GM21723 (cell line): ENCODE measurements around the gene PCDH8.

Source experiments
- ATAC-seq: cut with Tn5 transposase; IDR thresholded peaks from one replicate; pipeline ENCODE4 v1.9.1; 2021; ENCODE audit warnings: mild to moderate bottlenecking, moderate library complexity; ENCODE audit not compliant: unreplicated experiment

PCDH8 gene

DNA sequence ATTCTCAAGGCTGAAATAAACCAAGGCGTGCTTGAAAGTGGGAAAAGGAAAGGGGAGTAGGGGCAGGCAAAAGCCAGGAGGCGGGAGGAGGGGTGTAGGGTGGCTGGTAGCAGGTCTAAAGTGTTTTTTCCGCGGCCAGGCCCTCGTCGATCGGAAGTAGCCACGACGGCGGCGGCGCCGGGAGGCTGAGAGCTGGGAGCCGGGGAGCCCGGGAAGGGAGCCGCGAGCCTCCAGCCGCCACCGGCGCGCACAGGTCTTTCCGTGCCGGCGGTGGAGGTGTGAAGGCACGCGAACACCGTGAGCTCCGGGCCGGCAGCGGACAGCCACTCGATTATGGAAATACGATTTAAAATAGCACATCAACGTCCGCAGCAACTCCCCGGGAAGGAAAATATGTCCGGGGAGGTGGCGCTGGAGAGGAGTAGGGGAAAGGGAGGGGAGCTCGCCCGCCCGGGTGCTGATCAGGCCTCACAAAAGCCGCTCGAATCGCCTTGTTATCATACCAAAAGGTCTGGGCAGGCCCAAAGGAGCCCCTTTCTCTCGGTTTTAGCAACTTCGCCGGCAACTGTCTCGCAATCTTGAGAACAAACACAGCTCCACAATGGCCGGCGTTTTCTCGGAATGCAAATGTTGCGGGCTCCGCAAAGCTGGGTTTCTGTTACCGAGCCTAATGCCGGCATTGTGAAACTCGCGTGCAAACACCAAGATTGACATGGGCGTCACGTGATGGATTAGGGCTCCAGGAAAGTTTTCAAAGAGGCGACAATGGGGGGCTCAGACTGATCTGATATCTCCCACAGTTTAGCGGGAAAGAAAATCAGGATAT, 2.9 kb upstream of the PCDH8 start:
- peak; percentile 85 for ATAC-seq

DNA sequence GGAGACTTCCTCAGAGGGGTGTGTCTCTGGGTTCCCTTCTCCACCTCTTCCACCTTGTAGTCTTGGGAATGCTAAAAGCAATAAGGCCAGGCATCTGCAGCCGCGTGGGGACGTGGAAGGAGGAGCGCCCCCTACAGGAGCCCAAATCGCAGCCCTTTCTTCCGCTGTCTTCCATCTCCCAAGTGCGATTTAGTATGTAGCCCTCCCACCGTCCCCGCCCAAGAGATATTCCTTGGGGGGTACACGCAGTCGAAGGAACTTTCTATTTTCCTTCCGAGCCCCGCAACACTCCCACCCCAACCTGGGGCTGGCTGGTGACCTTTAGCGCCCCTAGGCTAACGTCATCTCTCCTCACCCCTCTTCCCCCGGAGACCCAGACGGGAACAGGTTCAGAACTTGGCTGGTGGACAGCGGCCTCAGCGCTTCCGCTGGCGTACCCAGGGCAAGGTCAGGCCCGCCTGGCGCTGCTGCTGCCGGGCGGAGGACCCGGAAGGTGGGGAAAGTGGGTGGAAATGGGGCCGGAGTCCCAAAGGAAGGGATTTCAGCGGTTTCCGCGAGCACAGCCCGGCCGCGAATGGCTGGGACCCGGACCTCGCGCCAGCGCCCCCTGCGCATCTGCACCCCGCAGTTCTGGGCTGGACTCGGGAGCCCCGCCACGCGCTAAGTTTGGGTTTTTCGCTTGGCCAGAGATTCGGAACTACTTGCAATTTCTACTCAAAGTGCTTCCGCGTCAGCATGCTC, 2.1 kb upstream of the PCDH8 start:
- ATAC-seq: peak; percentile 58

DNA sequence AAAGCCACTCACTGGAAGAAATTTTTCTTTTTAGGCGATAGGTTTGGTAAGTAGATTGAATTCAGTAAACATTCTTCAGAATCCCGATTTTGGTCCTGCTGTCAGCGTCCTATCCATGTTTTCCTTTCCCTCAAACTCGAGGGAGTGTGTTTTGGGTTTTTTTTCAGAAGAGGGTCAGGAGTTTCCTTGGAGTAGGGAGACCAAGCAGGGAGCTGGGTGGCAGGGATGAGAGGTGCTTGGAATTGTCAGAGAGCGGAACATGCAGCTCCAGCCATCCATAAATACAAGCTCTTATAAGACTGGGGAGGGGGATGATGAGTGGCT, 1.6 kb upstream of the PCDH8 start:
- no peak for ATAC-seq

DNA sequence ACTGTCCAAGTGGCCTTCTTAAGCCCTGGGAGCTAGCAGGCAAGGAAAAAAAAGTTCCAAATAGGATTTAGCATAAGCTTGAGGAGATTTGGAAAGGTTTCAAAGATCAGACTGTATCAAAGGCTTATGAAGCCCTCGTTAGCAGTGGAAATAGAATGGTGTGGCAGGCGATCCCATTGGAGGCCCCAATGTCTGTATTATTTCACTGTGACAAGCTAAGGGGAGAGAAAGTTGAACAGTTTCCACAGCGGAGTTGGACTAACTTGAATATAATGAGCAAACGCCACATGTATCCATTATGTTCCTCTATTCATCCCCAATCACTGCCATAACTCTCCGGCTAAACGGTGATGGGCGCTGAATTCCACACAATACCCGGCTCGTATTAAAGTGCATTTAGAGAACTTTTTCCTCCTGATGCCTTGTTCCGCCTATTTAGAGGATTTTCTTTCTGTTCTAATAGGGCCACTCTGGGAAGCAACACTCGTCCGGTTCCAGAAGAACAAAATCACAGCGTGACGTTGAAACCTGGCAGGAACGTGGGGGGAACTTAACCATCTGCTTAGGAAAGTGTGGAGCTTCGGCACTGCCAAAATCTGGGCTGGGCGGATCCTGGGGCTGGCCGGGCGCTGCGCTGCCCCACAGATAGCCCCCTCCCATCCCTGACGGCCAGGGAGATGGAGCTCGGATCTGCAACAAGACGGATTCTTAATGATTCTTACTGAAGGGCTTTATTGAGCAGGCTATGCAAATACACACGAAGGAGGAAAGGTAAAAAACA, 1.0 kb upstream of the PCDH8 start:
- ATAC-seq: no peak

DNA sequence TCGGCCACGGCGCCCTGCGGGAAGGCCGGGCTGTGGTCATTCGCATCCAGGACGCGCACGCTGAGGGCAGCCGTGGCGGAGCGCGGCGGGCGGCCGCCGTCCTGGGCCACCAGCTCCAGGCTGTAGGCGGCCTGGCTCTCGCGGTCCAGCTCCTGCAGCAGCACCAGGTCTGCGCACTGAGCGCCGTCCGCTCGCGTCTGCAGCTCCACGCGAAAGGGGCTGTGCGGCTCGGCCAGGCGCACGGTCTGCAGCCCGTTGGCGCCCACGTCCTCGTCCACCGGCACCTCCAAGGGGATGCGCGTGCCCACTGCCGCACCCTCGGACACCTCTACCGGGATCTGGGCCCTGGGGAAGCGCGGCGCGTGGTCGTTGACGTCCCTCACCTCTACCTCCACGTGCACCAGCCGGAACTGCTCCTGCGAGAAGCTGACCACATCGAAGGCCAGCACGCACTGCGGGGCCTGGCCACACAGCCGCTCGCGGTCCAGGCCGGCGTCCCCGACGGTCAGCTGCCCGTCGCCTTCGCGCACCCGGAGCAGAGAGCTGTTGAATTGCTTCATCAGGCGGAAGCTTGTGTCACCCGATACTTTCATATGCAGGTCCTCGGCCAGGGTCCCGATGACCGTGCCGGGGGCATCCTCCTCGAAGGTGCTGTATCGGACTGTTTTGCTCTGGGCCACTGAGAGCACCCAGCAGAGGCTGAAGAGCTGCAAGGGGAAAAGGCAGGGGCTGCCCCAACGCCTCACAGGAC, 583 bp downstream of the PCDH8 start:
- no peak for ATAC-seq

DNA sequence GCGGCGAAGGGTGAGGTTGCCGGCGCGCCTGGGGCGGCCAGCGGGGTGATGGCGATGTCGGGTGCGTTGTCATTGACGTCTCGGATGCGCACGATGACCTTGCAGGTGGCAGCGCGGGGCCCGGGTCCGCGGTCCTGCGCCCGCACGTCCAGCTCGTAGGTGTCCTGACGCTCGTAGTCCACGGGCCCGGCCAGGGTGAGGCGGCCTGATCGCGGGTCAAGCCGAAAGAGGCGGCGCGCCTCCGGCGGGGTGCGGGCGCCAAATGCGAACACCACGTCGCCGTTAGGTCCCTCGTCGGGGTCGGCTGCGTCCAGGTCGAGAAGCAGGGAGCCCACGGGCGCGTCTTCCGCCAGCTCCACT, 1.1 kb downstream of the PCDH8 start:
- ATAC-seq: no peak

DNA sequence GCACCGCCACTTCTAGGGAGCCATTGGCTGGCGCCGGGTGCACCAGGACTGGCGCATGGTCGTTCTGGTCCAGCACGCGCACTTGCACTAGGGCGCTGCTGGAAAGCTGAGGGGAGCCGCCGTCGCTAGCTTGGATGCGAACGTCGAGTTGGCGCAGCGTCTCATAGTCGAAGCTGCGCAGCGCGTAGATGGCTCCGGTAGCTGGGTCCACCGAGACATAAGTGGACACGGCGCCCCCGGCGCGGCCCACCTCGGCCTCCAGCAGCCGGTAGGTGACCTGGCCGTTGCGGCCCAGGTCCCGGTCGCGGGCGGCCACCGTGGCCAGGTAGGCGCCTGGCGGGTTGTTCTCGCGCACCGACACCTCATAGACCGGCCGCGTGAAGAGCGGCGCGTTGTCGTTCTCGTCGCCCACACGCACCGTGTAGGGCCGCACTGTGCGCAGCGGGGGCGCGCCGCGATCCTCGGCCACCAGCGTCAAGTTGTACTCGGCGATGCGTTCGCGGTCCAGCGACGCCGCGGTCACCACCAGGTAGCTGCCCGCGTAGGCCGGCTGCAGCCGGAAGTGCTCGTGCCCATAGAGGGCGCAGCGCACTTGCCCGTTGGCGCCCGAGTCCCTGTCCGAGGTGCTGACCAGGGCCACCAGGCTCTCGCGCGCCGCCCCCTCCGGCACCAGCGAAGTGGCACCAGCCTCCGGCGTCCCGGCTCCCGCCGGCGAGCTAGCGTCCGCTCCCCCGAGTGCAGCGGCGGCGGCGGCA, 1.7 kb downstream of the PCDH8 start:
- ATAC-seq: no peak

DNA sequence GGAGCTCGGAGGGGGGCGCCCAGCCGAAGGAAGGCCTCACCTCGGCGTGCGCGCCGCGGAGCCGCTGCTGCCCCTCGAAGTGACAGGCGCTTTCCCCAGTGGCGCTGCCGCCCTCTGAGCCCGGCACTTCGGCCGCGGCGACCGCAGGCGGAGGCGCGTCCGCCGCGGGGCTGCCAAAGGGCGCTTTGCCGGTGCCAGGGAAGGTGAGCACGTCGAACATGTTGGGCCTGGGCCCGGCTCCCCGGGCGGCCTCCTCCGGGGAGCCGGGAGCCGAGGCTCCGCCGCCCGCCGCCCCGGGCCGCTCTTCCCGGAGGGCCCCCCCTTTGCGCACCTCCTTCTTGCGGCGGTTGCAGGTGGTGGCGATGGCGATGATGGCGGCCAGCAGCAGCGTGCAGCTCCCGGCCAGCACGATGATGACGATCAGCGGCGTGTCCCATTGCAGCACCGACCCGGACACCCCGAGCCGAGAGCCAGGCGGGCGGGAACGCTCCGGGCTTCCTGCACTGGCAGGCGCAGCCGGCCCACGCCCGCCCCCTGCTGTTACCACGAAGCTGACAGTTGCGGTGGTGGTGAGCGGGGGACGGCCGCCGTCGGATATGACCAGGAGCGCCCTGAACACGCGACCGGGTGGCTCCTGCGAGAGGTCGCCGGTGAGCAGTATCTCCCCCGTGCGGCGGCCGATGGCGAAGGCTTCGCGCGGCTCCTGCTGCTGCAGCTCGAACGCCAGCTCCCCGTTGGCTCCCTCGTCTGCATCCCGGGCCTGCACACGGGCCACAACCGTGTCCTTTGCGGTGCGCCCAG, 2.5 kb downstream of the PCDH8 start:
- no peak for ATAC-seq

DNA sequence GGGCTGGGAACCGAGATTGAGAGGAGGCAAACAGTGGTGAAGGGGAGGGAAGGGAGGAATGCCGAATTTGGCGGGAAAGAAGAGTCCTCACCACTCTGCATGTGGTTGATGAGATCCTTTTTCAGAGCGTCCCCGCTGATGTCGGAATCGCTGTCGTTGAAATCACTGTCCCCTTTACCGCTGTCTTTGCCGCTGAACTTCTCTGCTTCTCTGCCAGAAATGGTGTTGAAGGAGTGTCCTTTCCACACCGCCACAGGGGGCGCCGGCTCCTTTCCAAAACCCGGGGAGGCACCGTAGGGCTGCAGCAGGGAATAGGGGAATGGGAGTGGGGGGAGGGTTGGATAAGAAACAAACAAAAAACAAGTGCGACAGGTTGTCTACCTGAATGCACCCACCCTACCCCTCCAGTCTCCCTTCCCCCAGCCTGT, 3.1 kb downstream of the PCDH8 start:
- ATAC-seq: no peak

DNA sequence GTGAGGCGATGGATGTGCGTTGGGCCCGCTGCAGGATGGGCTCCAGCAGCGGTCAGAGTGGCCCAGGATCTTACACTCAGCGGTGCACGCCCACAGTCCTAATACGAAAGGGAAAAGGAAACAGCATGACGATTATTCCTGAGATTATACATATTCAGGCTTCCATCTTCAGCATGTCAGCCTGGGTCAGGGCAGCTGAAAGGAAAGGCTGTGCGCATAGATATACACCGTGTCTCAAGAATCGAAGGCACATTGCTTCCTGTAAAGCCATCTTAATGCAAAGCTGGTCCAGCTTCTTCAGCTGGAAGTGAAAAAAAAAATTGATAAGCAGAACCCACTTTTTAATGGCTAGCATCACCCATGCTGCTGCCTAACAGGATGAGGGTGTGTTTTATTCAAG, 3.6 kb downstream of the PCDH8 start:
- ATAC-seq: no peak

DNA sequence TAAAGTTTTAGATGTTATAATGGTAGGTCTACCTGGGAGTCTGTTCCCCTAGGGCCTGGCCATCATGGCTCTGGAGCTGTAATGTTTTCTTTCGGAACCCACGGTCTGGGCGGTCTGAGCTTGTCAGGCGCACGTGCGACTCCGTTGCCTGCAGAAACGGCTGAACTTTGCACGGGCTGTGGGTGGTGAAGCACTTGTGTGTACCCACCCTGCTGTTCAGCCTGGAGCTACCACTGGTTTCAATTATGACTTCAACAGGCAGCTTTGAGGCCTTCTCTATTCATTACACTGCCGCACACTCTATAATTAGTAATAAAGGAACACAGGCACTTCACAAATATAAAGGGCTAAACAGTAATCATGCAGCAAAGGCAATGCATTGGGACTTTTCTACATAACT, 6.0 kb downstream of the PCDH8 start:
- no peak for ATAC-seq

DNA sequence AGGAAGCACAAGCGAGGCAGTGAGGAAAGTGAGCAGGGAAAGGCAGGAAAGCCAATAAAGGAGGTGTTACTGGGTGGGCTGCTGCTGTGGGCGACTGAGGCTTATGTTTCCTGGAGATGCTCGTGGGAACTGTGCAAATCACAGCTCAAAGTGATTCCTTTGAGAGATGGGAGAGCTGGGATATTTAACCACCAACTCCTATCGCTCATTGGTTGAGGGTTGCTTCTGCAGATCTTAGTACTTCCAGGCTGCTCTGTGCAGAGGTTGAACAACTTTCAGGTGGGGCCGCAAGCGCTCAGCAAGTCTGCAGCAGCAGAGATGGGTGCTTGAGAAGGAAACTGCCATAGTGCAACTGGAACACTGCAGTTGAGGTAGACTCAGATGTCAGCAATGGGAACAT, 8.4 kb downstream of the PCDH8 start:
- no peak for ATAC-seq

DNA sequence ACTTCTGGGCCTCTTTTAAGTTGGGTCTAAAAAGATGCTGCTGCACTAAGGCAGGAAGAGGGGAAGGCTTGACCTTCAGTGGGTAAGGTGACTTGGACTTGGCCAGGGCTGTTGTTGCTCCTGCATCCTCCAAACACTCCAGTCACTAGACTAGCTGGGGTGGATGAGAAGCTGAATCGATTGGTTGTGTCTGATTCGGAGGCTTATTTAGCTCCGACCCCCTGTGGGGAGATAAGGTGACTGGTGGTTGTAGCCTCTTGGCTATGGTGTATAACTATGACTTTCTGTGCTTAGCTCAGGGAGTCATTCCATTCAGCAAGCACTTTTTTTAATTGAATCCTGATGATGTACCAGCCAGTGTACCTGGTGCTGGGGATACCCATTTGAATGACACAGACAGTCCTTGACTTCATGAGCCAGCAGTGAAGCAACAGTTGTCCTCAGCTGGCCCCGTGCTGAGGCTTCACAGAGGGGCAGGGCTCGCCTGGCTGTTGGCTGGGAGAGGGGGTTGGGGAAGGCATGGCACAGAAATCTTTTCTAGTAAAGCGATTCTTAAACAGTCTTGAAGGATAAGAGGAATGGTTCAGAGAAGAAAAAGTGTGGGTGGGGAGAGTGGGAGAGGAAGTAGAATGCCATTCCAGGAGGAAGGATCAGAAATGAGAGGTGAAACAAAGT, 9.9 kb downstream of the PCDH8 start:
- no peak for ATAC-seq

DNA sequence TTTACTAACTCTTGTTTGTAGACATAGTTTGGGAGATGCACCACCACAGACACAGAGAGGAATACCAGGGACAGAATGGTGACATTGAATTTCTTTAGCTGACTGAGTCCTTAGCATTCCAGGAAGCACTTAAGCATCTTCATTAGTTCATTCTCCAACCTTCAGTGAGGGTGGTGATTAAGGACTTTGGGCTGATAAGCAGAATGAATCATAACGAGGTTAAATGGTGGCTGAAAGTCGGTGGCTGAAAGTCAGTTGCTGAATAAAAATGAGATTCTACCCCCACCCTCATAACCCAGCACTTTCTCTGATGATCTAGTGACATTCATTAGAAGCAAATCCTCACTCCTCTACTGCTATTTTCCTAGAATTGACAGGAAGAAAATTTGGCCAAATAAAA, 10.6 kb downstream of the PCDH8 start:
- no peak for ATAC-seq

DNA sequence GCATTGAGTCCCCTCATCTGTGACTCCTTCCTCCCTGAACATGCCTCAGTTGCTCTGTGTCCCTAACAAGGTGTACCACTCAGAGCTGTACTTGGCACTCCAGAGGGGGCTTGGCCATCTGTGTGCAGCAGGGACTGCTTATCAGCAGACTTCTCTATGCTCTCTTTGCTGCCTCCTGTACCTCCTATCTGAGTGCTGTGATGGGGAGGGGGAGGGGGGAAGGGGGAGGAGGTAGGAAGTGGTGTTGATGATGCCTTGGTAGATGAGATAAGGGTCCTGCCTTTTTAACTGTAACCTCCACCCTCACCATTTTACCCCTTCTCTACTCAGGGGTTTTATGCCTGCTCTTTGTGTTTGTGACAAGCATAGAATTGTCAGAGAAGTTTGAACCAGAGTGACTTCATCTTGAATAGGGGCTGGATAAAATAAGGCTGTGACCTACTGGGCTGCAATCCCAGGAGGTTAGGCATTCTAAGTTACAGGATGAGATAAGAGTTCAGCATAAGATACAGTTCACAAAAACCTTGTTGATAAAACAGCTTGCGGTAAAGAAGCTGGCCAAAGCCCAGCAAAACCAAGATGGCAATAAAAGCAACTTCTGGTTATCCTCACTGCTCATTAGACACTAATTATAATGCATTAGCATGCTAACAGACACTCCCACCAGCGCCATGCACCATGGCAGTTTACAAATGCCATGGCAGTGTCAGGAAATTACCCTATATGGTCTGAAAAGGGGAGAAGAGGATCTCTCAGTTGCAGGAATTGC, 13.2 kb downstream of the PCDH8 start:
- no peak for ATAC-seq

DNA sequence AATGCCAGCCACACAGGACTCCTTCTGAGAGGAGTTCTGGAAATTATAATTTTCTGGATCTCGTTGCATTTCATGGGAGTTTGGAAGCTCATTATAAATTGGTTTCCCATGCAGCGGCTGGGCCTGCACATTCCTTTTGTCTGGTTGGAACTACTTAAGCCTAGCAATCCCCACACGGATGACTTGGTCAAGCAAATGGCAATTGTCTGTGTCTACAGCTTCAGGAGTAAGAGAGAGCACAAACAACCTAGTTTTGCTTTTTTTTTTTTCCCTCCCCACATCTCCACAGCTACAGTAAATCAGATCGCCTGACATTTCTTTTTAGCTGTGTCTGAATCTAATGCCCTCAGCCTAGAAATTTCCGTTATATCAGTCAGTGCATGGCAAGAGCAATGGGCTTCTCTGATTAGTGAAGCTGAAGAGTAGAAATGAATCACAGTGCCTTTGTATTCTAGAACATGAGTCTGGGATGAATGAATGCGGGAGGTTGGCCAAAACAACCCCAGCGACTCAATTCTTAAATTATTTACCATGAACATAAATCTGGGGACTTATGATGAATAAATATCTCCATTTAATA, 15.1 kb downstream of the PCDH8 start:
- no peak for ATAC-seq

DNA sequence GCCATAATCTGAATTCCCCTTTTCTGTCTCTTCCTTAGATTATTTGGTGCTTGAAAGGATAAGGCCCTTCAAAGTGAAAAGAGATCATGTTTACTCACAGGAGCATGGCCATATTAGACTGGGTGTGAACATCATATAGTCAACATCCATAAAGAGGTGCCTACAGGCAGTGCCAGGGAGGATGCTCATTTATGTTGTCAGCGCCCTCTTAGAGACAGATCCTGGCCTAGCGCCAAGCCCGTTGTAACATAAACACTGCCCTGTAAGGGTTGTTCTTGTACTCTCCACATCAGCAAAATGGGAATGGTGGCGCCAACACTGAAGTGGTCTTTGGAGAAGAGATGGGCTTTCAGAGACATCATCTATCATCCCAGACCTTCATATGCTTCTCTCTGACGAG, 16.1 kb downstream of the PCDH8 start:
- ATAC-seq: no peak

DNA sequence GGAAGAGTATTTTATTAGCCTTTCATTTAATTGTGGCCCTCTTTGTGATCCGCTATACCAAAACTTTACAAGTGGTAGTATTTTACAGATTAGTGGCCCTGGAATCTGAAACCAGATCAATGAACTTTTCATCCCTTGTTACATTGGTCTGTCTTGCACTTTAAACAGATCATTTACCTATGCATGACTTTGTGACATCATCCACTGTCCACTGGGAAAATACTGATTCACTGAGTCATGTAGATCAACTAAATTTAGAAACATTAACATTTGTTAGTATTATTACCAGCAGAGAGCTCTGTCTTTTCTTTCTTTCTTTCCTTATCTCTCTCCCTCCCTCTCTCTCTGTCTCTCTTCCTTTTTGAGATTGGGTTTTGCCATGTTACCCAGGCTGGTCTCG, 17.5 kb downstream of the PCDH8 start:
- no peak for ATAC-seq
